Prostate gland (tissue), 2 donors: ENCODE results near the gene PIK3CD. TPM values are rescaled to one million over a fixed set of nuclear protein-coding genes. Genes with fewer than 3 reads are reported as not detected.

Source experiments
- DNase-seq: peaks from one replicate; pipeline ENCODE4 v3.0.0-alpha.2; 2019; ENCODE audit warnings: low spot score
- H3K27ac ChIP-seq, 2 donors: fragments of 200-600 bp; sonication (generic); 2 replicates each; pipeline ENCODE4 v1.5.1; 2017 to 2019
- H3K27me3 ChIP-seq: fragments of 200-600 bp; sonication (generic); replicated peaks from 2 replicates; pipeline ENCODE4 v1.5.1; 2019; ENCODE audit not compliant: insufficient read depth
- H3K36me3 ChIP-seq, 2 donors: fragments of 200-600 bp; sonication (generic); 1 replicate in 1 of 2; 2 replicates in 1 of 2; pipeline versions ENCODE4 v1.5.1 to v1.8.1; 2017 to 2019
- H3K4me1 ChIP-seq: fragments of 200-600 bp; sonication (generic); replicated peaks from 2 replicates; pipeline ENCODE4 v1.5.1; 2019
- H3K4me3 ChIP-seq, 2 donors: fragments of 200-600 bp; sonication (generic); 2 replicates each; pipeline ENCODE4 v1.5.1; 2017 to 2019
- H3K9me3 ChIP-seq: fragments of 200-600 bp; sonication (generic); 2 replicates; pipeline ENCODE4 v1.5.1; 2017
- CTCF ChIP-seq, 4 experiments: fragments of 200-600 bp in 2 of 4; fragments of 450-650 bp in 2 of 4; sonication (generic) in 2 of 4; IDR thresholded peaks; 1 replicate in 3 of 4; 2 replicates in 1 of 4; pipeline ENCODE4 v1.5.1; 2016 to 2019; ENCODE audit warnings: antibody characterized with exemption in 4 of 4, mild to moderate bottlenecking in 2 of 4, moderate library complexity in 2 of 4
- POLR2A ChIP-seq: fragments of 450-650 bp; IDR thresholded peaks from one replicate; pipeline ENCODE4 v1.6.1; 2016; ENCODE audit warnings: antibody characterized with exemption, mild to moderate bottlenecking
- POLR2AphosphoS5 ChIP-seq: sonication (generic); formaldehyde crosslinking; IDR thresholded peaks from one replicate; pipeline ENCODE4 v1.6.1; 2017; ENCODE audit warnings: antibody characterized with exemption
- WGBS: methylation state at CpG from one replicate; pipeline ENCODE4 v1.1.5; 2018; 5-methylcytosine and 5-hydroxymethylcytosine counted together
- intact Hi-C: fragments of 100-400 bp; cut with DNase I; formaldehyde crosslinking; loops from one replicate; pipeline ENCODE4 v1.14.2; 2022
- total RNA-seq, 2 donors: library from RNA; depleted of rRNA; stranded (reverse); fragments of >200 nt; gene quantifications; one replicate each; pipeline ENCODE4 v1.1.0, GENCODE V29; 2016

Gene PIK3CD
- total RNA-seq, 2 donors from 2014 or later = 5.3 to 12.9 TPM

- Histone ChIP-seq H3K27me3 (no peaks in the 10 kb centered on the region), H3K9me3 (no peaks in the 10 kb centered on the region), H3K27ac (no peak overlapping the region), H3K4me3 (no peak overlapping the region), H3K36me3 (no peaks in the 10 kb centered on the region), H3K4me1 (no peaks in the 10 kb centered on the region)
- intact Hi-C loops = no loop called here
- 78% methylated on average over 10 of the region's 10 CpGs for WGBS
- TF ChIP-seq POLR2A (no peak), CTCF (IDR thresholded peaks at IDR 0.05) (no peak), POLR2AphosphoS5 (no peak)
- no peak for DNase-seq
Measured at GRCh38 chr1:9653491-9654050, 2.0 kb downstream of the PIK3CD start.

GRCh38 chr1:9654051-9654833, 2.7 kb downstream of the PIK3CD start:
- intact Hi-C loops = no loop called here
- Histone ChIP-seq H3K27ac (no peak overlapping the region), H3K4me3 (no peak overlapping the region)

GRCh38 chr1:9654834-9655723, 3.5 kb downstream of the PIK3CD start:
- Histone ChIP-seq H3K27ac (no peak overlapping the region), H3K36me3 (no peaks in the 10 kb centered on the region), H3K4me3 (no peak overlapping the region), H3K9me3 (no peaks in the 10 kb centered on the region), H3K4me1 (no peaks in the 10 kb centered on the region), H3K27me3 (no peaks in the 10 kb centered on the region)
- intact Hi-C loops = no loop called here
- TF ChIP-seq POLR2A (no peak), CTCF (IDR thresholded peaks at IDR 0.05) (no peak), POLR2AphosphoS5 (no peak)
- WGBS = 71% methylated on average over 16 of the region's 16 CpGs
- no peak for DNase-seq

More at GRCh38 chr1:9654051-9654833, 2.7 kb downstream of the PIK3CD start:
- TF ChIP-seq CTCF (IDR thresholded peaks at IDR 0.05) (no peak), POLR2A (no peak), POLR2AphosphoS5 (no peak)
- Histone ChIP-seq H3K9me3 (no peaks in the 10 kb centered on the region), H3K27me3 (no peaks in the 10 kb centered on the region), H3K4me1 (no peaks in the 10 kb centered on the region), H3K36me3 (no peaks in the 10 kb centered on the region)
- WGBS = 85% methylated on average over 25 of the region's 25 CpGs
- DNase-seq = no peak

GRCh38 chr1:9655836-9656235, 4.3 kb downstream of the PIK3CD start:
- 94% methylated on average over 11 of the region's 11 CpGs for WGBS
- no peak overlapping the region for H3K4me3 ChIP-seq
- no peaks in the 10 kb centered on the region for H3K4me1 ChIP-seq
- H3K27ac ChIP-seq = no peak overlapping the region
- DNase-seq = no peak
- H3K27me3 ChIP-seq = no peaks in the 10 kb centered on the region
- no peaks in the 10 kb centered on the region for H3K9me3 ChIP-seq
- intact Hi-C loops = no loop called here
- H3K36me3 ChIP-seq = no peaks in the 10 kb centered on the region
- TF ChIP-seq POLR2A (no peak), CTCF (IDR thresholded peaks at IDR 0.05) (no peak), POLR2AphosphoS5 (no peak)
